Chondrocyte (in vitro differentiated cells): Measurements from ENCODE around the gene ATP5F1C. TPM values are rescaled to one million over a fixed set of nuclear protein-coding genes. Genes with fewer than 3 reads are reported as not detected.
"Not testable (repeated sequence)": the region's sequence is repeated elsewhere in the genome, so short reads cannot be mapped to it uniquely, and the experiment has no call there.

Experiments used
- DNase-seq: peaks from one replicate; pipeline ENCODE4 v3.0.0; 2021; ENCODE audit warnings: mixed read lengths, low spot score
- H3K27ac Mint-ChIP-seq: one replicate; pipeline ENCODE4 v1.8.0; 2021; ENCODE audit warnings: mild to moderate bottlenecking, moderate library complexity, mixed read lengths; ENCODE audit not compliant: unreplicated experiment
- H3K27me3 Mint-ChIP-seq: 2 replicates; pipeline ENCODE4 v1.8.0; 2021; ENCODE audit warnings: low read depth, mixed read lengths
- H3K36me3 Mint-ChIP-seq: 2 replicates; pipeline ENCODE4 v1.8.0; 2021; ENCODE audit warnings: low read depth, mixed read lengths
- H3K4me1 Mint-ChIP-seq: 2 replicates; pipeline ENCODE4 v1.8.0; 2021; ENCODE audit warnings: low read depth, mild to moderate bottlenecking, mixed read lengths
- H3K4me3 Mint-ChIP-seq: one replicate; pipeline ENCODE4 v1.8.0; 2021; ENCODE audit warnings: mild to moderate bottlenecking, moderate library complexity, mixed read lengths; ENCODE audit not compliant: unreplicated experiment
- H3K9me3 Mint-ChIP-seq: 2 replicates; pipeline ENCODE4 v1.8.0; 2021; ENCODE audit warnings: low read depth, mixed read lengths
- long read RNA-seq: library from polyadenylated mRNA; stranded (forward); transcript quantifications from one replicate; pipeline ENCODE4 v2.0.0, GENCODE V29; 2021
- total RNA-seq: library from RNA; stranded (reverse); gene quantifications from 3 replicates; pipeline ENCODE4 v1.2.1, GENCODE V29; 2021
- TF ChIP-seq, protein P1 (sequence below): fragments of 200-600 bp; sonication (generic); IDR thresholded peaks from 2 replicates; pipeline ENCODE4 v1.5.0; 2021; ENCODE audit warnings: antibody characterized with exemption, mild to moderate bottlenecking, moderate library complexity

Gene ATP5F1C
- 136 to 157 TPM (median 136 TPM) in 3 replicates for total RNA-seq
- long read RNA-seq, transcript ATP5F1C-201 (9 exons, 1,078 nt): major isoform, 101 of 157 reads
- long read RNA-seq, transcript ATP5F1C-202 (10 exons, 1,163 nt): minor isoform, 41 of 157 reads
- long read RNA-seq, partial matches to known transcripts: 8 of 157 reads
- long read RNA-seq, other reads (novel, unspliced or antisense): 5 of 157 reads

DNA sequence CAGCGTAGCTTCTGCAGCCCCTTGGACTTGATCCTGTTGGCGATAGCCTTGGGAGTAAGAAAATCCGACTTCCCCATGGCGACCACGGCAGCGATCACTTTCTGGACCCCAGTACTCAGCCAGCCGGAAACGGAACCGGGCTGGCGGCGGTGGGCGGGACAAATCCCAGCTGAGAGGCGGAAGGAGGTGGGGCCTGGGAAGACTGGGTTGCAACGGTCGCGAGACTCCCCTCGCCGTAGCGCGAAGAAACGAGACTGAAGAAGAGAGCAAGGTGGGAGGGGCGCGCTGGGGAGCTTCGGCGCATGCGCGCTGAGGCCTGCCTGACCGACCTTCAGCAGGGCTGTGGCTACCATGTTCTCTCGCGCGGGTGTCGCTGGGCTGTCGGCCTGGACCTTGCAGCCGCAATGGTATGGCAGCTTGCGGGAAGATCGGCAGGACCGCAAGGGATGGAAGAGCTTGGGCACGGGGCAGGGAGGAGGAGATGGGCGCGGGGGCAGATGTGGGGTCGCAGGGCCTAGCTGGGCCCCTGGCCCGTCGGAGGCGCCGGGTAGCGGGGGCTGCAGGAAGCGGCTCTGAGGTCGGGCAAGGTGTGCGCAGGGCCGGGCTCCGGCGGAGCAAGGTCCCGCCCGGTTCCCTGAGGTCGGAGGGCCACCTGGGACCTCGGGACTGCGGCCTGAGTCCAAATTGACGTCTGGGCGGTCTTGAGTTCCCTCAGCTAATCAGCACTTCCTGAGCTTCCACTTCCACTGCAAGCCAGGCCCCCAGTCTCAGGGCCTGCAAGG is at the start of gene ATP5F1C, which contains the start of gene KIN:
Gene ATP5F1C (plus strand): TSS at position 321 of the 782 bp plus-strand sequence. CDS start 31 bp downstream, at position 352.
Gene KIN (minus strand): TSS at position 137 of the 782 bp plus-strand sequence. CDS start 60 bp downstream, at position 77.
- no peak within 1 kb of the TSS for H3K27ac Mint-ChIP-seq
- TF ChIP-seq, protein P1, sequence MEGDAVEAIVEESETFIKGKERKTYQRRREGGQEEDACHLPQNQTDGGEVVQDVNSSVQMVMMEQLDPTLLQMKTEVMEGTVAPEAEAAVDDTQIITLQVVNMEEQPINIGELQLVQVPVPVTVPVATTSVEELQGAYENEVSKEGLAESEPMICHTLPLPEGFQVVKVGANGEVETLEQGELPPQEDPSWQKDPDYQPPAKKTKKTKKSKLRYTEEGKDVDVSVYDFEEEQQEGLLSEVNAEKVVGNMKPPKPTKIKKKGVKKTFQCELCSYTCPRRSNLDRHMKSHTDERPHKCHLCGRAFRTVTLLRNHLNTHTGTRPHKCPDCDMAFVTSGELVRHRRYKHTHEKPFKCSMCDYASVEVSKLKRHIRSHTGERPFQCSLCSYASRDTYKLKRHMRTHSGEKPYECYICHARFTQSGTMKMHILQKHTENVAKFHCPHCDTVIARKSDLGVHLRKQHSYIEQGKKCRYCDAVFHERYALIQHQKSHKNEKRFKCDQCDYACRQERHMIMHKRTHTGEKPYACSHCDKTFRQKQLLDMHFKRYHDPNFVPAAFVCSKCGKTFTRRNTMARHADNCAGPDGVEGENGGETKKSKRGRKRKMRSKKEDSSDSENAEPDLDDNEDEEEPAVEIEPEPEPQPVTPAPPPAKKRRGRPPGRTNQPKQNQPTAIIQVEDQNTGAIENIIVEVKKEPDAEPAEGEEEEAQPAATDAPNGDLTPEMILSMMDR: no peak
- peak; percentile 98 for DNase-seq
- peaks cover 57% of the 10 kb centered on the region for H3K4me1 Mint-ChIP-seq
- H3K9me3 Mint-ChIP-seq: no peaks in the 10 kb centered on the region
- H3K4me3 Mint-ChIP-seq: no peak within 1 kb of the TSS
- peaks cover 9% of the 10 kb centered on the region for H3K36me3 Mint-ChIP-seq
- no peaks in the 10 kb centered on the region for H3K27me3 Mint-ChIP-seq

DNA sequence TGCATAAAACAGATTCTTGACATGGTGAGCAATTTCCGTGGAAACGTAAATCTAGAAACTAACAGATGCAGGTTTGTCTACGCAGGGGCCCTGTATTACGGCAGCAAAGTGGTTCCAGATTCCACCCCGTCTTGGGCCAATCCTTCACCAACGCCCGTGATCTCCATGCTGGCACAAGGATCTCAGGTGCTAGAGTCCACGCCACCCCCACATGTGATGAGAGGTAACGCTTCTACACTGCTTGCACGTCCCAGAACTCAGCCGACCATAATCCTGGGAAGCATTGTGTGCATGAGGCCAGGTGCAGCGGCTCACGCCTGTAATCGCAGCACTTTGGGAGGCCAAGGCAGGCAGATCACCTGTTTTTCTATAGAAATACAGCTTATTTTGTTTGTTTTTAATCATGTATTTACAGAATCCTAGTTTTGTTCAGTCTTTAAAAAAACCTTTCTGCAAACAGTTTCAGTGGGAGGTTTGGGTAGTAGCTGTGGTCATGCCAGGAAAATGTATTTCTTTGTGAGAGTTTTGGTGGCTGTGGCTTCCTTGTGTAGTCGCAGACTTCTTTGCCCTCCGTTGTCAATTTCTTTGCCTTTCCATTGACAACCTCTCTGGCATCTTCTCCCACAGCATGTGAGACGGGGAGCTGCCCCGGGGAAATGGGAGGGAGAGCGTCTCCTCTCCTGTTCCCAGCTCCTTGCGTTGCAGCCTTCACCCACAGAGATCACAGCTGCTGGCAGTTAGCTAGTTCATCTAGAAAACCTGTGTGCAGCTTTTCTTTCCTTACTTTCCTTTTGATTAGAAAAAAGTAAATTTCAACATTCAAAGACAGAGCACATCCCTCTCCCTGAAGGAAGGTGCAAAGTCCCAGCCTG is 49.2 kb upstream of the ATP5F1C start:
- no peak for DNase-seq
- H3K36me3 Mint-ChIP-seq: no peaks in the 10 kb centered on the region
- H3K27me3 Mint-ChIP-seq: peaks cover 3% of the 10 kb centered on the region
- no peaks in the 10 kb centered on the region for H3K4me1 Mint-ChIP-seq
- H3K9me3 Mint-ChIP-seq: no peaks in the 10 kb centered on the region
- H3K4me3 Mint-ChIP-seq: no peak overlapping the region
- H3K27ac Mint-ChIP-seq: no peak overlapping the region
- TF ChIP-seq, protein P1: no peak

DNA sequence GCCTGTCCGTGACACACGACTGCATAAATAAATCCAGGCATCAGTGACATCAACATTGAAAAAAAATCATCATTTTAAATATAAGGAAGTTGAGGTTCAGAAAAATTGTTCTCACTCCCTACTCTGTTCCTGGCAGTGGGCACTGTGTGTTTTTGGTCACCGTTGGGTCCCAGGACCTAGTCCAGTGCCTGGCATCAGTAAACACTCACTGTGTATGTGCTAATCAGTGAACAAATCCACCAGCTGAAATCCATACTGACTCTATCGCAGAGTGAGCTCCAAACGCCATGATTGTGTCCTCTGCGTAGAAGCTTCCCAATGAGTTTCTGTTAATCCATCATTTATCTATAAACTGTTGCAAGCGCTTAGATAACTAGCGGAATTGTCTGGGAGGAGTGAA is 43.7 kb upstream of the ATP5F1C start:
- Mint-ChIP-seq H3K36me3 (no peaks in the 10 kb centered on the region), H3K4me1 (no peaks in the 10 kb centered on the region), H3K27ac (no peak overlapping the region), H3K4me3 (no peak overlapping the region), H3K9me3 (no peaks in the 10 kb centered on the region), H3K27me3 (peaks cover 3% of the 10 kb centered on the region)
- DNase-seq: no peak
- TF ChIP-seq, protein P1: no peak

DNA sequence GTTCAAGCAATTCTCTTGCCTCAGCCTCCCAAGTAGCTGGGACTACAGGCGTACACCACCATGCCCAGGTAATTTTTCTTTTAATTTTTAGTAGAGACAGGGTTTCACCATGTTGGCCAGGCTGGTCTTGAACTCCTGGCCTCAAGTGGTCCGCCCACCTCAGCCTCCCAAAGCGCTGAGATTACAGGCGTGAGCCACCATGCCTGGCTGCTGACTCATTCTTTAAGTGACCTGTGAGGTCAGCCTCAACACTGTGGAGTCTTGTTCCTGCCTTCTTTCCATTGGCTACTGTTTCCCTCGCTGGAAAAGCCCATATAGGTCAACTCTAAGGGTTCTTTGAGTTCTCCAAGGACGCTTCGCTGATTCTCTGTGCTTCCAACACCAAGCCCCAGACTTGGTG is 39.3 kb upstream of the ATP5F1C start:
- H3K36me3 Mint-ChIP-seq: peaks cover 18% of the 10 kb centered on the region
- not testable (repeated sequence) for H3K27ac Mint-ChIP-seq, H3K4me1 Mint-ChIP-seq, H3K4me3 Mint-ChIP-seq, H3K27me3 Mint-ChIP-seq, DNase-seq, H3K9me3 Mint-ChIP-seq

DNA sequence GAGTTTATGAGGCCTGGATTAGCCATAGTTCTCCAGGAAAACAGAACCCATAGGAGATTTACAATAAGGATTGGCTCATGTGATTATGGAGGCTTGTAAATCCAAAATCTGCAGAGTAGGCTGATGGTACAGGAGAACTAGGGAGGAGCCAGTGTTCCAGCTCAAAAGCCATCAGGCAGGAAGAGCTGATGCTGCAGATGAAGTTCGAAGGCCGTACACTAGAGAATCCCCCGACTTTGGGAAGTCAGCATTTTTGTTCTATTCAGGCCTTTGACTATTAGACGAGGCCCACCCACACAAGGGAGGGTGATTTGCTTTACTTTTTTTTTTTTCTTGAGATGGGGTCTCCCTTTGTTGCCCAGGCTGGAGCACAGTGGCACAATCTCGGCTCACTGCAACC is 37.8 kb upstream of the ATP5F1C start:
- Mint-ChIP-seq H3K4me3 (no peak overlapping the region), H3K4me1 (no peaks in the 10 kb centered on the region), H3K9me3 (no peaks in the 10 kb centered on the region), H3K36me3 (peaks cover 27% of the 10 kb centered on the region), H3K27ac (no peak overlapping the region), H3K27me3 (no peaks in the 10 kb centered on the region)
- TF ChIP-seq, protein P1: no peak
- no peak for DNase-seq
